ENCODE data around the gene TMEM132A. TPM values are rescaled to one million over a fixed set of nuclear protein-coding genes. Genes with fewer than 3 reads are reported as not detected.

TMEM132A gene
- total RNA-seq, 1 experiment from 2014 or later: 54.4 TPM

GRCh38 chr11:60968223-60968622 is 44.0 kb downstream of the TMEM132A start:
- TF ChIP-seq EZH2 (IDR thresholded peaks at IDR 0.05; ENCODE audit: low read depth) (no peak), CTCF (conservative IDR thresholded peaks at IDR 0.05) (no peak)
- Histone ChIP-seq H4K20me1 (ENCODE audit: insufficient read depth) (no peaks in the 10 kb centered on the region), H3K27ac (no peak overlapping the region), H3K79me2 (ENCODE audit: low read depth) (no peaks in the 10 kb centered on the region), H3K9me3 (ENCODE audit: insufficient read depth, low read depth) (no peaks in the 10 kb centered on the region; the same call in none of the 2 replicates), H3K4me3 (no peak overlapping the region), H3K4me1 (replicated peaks; ENCODE audit: insufficient read depth) (no peaks in the 10 kb centered on the region), H3K9me2 (ENCODE audit: insufficient read depth) (no peaks in the 10 kb centered on the region), H3K4me2 (no peak overlapping the region), H3F3A (ENCODE audit: insufficient read depth, low read depth) (no peaks in the 10 kb centered on the region), H2AFZ (no peak overlapping the region), H3K36me3 (ENCODE audit: low read depth) (no peaks in the 10 kb centered on the region), H3K27me3 (ENCODE audit: insufficient read depth, low read depth) (peaks cover 9% of the 10 kb centered on the region)
- intact Hi-C loops (cut with micrococcal nuclease; ENCODE audit: unreplicated experiment): no loop called here
- CTCF ChIA-PET: no interaction called here
- BruUV-seq (replicated peaks): no TSS peak
- POLR2A ChIA-PET (ENCODE audit: unreplicated experiment): no interaction called here
- DNase-seq: no peak

GRCh38 chr11:60970369-60970774 is 46.1 kb downstream of the TMEM132A start:
- Histone ChIP-seq H3K27me3 (ENCODE audit: insufficient read depth, low read depth) (peaks cover 14% of the 10 kb centered on the region), H3K9me3 (ENCODE audit: insufficient read depth, low read depth) (no peaks in the 10 kb centered on the region; the same call in none of the 2 replicates), H3K27ac (no peak overlapping the region), H3K79me2 (ENCODE audit: low read depth) (no peaks in the 10 kb centered on the region), H3K36me3 (ENCODE audit: low read depth) (no peaks in the 10 kb centered on the region), H3K9me2 (ENCODE audit: insufficient read depth) (no peaks in the 10 kb centered on the region), H2AFZ (no peak overlapping the region), H4K20me1 (ENCODE audit: insufficient read depth) (no peaks in the 10 kb centered on the region), H3K4me2 (no peak overlapping the region), H3F3A (ENCODE audit: insufficient read depth, low read depth) (no peaks in the 10 kb centered on the region), H3K4me3 (no peak overlapping the region), H3K4me1 (replicated peaks; ENCODE audit: insufficient read depth) (no peaks in the 10 kb centered on the region)
- TF ChIP-seq EZH2 (IDR thresholded peaks at IDR 0.05; ENCODE audit: low read depth) (no peak), CTCF (conservative IDR thresholded peaks at IDR 0.05) (peak; percentile 94)
- CTCF ChIA-PET: no interaction called here
- POLR2A ChIA-PET (ENCODE audit: unreplicated experiment): no interaction called here
- intact Hi-C loops (cut with micrococcal nuclease; ENCODE audit: unreplicated experiment): loop anchor here (1.0 to 2.0 kb wide), 4 partner anchors 46 to 217 kb away; partner anchors contain the start of gene TMEM132A
- DNase-seq: peak in 1 of 2 experiments; percentile 69
- no TSS peak for BruUV-seq (replicated peaks)

GRCh38 chr11:60970890-60971289 is 46.6 kb downstream of the TMEM132A start:
- H3K9me2 ChIP-seq (ENCODE audit: insufficient read depth): no peaks in the 10 kb centered on the region
- no peak for DNase-seq
- CTCF ChIA-PET: no interaction called here
- no peaks in the 10 kb centered on the region for H3K79me2 ChIP-seq (ENCODE audit: low read depth)
- peaks cover 14% of the 10 kb centered on the region for H3K27me3 ChIP-seq (ENCODE audit: insufficient read depth, low read depth)
- no peaks in the 10 kb centered on the region; the same call in none of the 2 replicates for H3K9me3 ChIP-seq (ENCODE audit: insufficient read depth, low read depth)
- H4K20me1 ChIP-seq (ENCODE audit: insufficient read depth): no peaks in the 10 kb centered on the region
- no peaks in the 10 kb centered on the region for H3K36me3 ChIP-seq (ENCODE audit: low read depth)
- H3K4me3 ChIP-seq: no peak overlapping the region
- no peaks in the 10 kb centered on the region for H3F3A ChIP-seq (ENCODE audit: insufficient read depth, low read depth)
- no peak for TF ChIP-seq CTCF (conservative IDR thresholded peaks at IDR 0.05)
- TF ChIP-seq EZH2 (IDR thresholded peaks at IDR 0.05; ENCODE audit: low read depth): no peak
- BruUV-seq (replicated peaks): no TSS peak
- H3K27ac ChIP-seq: no peak overlapping the region
- H2AFZ ChIP-seq: no peak overlapping the region
- no peak overlapping the region for H3K4me2 ChIP-seq
- POLR2A ChIA-PET (ENCODE audit: unreplicated experiment): no interaction called here
- no peaks in the 10 kb centered on the region for H3K4me1 ChIP-seq (replicated peaks; ENCODE audit: insufficient read depth)
- intact Hi-C loops (cut with micrococcal nuclease; ENCODE audit: unreplicated experiment): loop anchor here (1.0 to 2.0 kb wide), 4 partner anchors 46 to 216 kb away; partner anchors contain the start of gene TMEM132A

Measured in PC-9 (cell line).